ENCODE data around the gene PACRG. TPM values are rescaled to one million over a fixed set of nuclear protein-coding genes. Genes with fewer than 3 reads are reported as not detected.
"Not testable (repeated sequence)": the region's sequence is repeated elsewhere in the genome, so short reads cannot be mapped to it uniquely, and the experiment has no call there.

PACRG gene
- total RNA-seq, 2 donors from 2014 or later: 0.70 to 1.3 TPM

DNA sequence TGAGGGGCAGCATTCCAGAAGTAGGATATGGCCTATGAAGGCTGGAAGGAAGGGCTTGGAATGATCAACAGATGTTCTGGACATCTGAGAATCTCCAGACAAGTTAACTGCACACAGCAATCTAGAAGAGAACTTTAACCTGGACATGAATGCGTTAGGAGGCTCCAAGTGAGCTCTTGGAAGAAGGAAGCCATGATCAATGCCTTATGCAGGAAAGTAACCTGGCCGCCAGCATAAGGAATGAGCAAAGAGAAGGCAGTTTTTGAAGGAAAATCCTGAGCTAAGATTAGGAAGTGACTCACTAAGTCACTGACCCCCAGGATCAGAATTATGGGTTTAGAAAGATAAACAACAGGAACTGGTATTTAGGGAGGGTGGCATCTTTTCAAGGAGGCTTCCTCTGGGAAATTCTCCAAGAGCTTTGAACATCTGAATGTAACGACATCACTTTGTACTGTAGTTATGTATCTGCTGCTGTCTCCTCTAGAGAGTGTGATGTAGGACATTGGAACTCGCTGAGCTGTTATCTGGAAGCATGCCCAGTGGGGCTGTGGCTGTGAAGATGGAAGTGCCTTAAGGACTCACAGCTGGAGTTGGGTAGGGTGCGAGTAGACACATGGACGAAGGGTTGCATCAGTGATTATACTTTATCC is 236.8 kb downstream of the PACRG start:
- DNase-seq (peak in 1 of 2 donors; percentile 12), ATAC-seq (no peak)
- intact Hi-C loops (cut with DNase I, micrococcal nuclease): no loop called here

DNA sequence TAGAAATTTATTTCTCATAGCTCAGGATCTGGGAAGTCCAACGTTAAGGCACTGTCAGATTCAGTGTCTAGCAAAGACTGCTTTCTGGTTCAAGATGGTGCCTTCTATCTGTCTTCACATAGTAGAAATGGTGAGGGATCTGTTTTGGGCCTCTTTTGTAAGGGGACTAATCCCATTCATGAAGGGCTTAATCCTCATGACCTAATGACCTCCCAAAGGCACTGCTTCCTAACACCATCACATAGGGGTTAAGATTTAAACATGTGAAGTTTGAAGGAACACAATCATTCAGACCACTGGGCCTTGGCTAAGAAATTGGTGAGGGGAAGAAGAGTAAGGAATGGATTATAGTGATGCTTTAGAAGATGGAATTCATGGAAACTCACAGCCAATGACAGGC is 237.6 kb downstream of the PACRG start:
- intact Hi-C loops (cut with DNase I, micrococcal nuclease): no loop called here
- DNase-seq (no peak), ATAC-seq (no peak)

GRCh38 chr6:162970246-162970645 is 242.5 kb downstream of the PACRG start:
- DNase-seq (no peak), ATAC-seq (no peak)
- intact Hi-C loops (cut with DNase I, micrococcal nuclease): no loop called here

DNA sequence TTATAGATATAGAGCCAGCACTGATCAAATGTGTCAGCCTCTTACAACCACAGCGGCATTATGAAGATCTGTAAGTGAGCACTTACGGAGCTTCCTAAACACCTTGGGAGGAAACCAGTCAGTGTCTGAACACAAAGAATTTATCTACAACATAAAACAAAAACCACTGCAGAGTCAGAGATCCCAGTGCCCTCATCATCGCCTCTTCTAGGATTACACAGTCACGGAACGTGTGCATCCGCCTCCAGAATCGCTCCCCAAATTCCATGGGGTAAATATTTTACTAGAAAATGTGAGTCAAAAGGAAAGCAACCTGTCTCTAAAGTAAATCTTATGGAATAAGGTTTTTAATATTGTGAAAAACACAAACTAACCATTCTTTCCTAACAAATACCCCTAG is 243.6 kb downstream of the PACRG start:
- intact Hi-C loops (cut with DNase I, micrococcal nuclease): no loop called here

DNA sequence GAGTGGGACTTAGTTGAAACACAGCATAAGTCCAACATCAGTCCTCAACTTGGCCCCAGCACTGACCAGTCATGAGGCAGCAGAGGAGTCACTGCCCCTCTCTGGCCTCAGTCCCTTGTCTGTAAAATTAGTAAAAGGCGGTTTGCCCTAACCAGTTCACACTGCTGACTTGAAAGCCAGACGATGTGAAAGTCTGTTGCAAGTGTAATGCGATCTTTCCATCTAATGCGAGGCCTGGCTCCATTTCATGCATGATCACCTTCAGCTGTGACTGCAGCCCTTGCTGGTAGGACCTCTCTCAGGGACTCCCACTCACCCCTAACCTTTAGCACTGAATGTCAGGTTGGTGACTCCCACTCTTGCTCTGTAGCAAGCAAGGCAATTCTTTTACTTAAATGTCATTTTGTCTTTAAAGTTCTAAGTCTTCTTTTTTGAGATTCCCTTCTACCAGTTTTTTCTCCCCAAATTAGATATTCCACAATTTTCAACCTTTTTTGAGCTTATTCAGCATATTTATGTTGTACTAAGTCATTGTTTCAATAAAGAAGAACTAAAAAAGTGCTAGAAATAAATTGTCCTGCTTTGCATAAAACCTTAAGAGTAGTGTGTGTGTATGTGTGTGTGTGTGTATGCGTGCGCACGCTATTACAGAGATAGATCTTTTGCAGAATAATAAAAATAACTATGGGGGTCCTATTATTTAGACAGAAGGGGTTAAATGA is 245.5 kb downstream of the PACRG start:
- DNase-seq (no peak), ATAC-seq (no peak)
- intact Hi-C loops (cut with DNase I, micrococcal nuclease): no loop called here

More for the DNA sequence above, 243.6 kb downstream of the PACRG start:
- ATAC-seq: no peak
- DNase-seq: no peak

DNA sequence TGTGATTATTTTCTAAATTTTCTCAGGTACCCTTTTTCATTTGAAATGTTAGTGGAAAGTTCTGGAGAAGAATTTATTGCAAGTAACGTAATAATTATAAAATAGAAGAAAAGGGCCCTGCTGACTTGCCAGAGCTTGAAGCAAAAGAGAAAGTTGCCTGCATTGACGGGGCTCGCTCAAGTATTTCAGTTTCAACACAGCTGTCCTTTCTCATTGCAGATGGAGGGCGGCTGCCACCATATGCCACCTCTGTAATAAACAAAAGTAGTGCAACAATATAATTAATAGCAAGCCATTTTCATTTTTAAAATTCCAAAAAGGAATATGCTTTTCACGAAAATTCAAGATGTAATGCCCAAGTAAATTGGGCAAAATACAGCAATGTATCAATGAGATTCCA is 246.2 kb downstream of the PACRG start:
- ATAC-seq (no peak), DNase-seq (no peak)
- intact Hi-C loops (cut with DNase I, micrococcal nuclease): no loop called here

DNA sequence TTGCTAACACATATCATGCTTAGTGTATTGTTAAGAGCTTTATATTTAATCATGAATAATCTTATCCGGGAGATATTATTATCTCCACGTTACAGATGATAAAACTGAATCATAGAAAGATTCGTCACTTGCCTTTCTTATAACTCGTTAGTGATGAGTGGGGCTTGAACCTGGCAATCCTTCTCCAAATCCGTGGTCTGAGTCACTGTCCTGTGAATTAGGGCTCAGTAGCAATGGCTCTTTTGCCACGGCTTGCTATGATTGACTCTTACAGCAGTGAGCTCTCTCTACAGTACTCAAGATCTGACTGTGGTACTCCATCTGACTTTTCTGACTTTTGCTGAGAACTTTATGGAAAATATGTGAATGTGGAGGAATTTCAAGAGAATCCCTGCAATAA is 246.9 kb downstream of the PACRG start:
- DNase-seq: no peak
- intact Hi-C loops (cut with DNase I, micrococcal nuclease): no loop called here
- no peak for ATAC-seq

DNA sequence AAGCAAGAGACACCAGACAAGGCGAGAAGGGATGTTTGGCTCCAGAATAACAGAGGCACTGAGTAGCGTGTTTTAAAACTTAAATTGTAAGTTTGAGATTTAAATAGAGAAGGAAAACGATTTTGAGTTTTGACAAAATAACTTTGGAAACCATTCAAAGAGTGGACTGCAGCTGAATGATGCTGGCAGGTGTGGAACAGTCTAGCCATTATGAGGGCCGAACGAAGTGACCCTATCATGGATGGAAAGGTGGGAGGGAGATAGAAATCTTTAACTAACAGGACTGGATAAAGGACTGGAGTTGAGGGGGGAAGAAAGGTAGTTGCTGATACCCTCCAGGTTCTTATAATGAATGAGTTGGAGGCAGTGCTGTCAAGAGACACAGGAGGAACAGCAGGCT is 248.4 kb downstream of the PACRG start:
- intact Hi-C loops (cut with DNase I, micrococcal nuclease): no loop called here

GRCh38 chr6:162983234-162983633 is 255.5 kb downstream of the PACRG start:
- ATAC-seq; intact Hi-C loops (cut with DNase I, micrococcal nuclease); DNase-seq: not testable (repeated sequence)

More for the DNA sequence above, 248.4 kb downstream of the PACRG start:
- no peak for ATAC-seq
- no peak for DNase-seq

DNA sequence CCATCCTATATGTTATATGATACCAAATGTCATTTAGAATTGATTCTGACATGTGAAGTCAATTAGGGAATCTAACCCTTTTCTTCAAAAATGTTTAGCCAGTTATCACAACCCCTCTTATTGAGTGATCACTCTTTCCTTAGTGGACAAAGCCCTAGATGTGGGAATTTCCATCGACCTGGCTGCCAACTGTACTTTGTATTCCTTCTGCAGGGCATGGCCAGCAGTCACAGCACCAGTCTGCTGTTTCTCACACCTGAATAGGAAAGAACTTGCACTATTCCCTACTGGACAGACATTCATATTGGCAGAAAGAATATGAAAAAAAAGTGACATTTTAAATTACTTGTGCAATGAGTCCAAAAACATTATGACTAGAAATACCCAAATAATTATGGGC is 271.0 kb downstream of the PACRG start:
- DNase-seq: no peak
- no peak for ATAC-seq
- intact Hi-C loops (cut with DNase I, micrococcal nuclease): no loop called here

GRCh38 chr6:162999575-163000285 is 272.0 kb downstream of the PACRG start:
- DNase-seq (no peak), ATAC-seq (no peak)
- intact Hi-C loops (cut with DNase I, micrococcal nuclease): no loop called here

DNA sequence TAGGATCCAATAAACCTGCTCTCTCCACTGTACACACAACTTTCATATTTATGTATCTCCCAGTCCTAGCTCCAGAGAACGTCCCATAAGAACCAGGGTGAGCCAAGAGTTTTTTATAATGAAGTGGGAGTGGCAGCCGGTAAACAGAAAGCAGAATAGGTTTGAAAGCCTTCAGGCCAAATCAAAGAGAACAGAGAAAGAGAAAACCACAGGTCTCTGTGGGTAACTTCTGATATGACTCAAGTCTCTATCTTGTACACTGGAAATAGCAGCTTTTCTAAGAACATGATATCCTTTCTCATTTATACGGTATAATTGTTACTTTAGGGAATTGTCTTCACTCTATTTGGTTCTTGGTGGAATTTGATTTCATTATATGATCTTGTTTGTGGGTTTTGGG is 273.6 kb downstream of the PACRG start:
- ATAC-seq (no peak), DNase-seq (no peak)
- intact Hi-C loops (cut with DNase I, micrococcal nuclease): no loop called here

- ATAC-seq: no peak
- DNase-seq: no peak
- intact Hi-C loops (cut with DNase I, micrococcal nuclease): no loop called here
Observed at GRCh38 chr6:163008186-163008585, 280.4 kb downstream of the PACRG start.

GRCh38 chr6:163008626-163009025 is 280.9 kb downstream of the PACRG start:
- ATAC-seq (no peak), DNase-seq (no peak)
- intact Hi-C loops (cut with DNase I, micrococcal nuclease): no loop called here

DNA sequence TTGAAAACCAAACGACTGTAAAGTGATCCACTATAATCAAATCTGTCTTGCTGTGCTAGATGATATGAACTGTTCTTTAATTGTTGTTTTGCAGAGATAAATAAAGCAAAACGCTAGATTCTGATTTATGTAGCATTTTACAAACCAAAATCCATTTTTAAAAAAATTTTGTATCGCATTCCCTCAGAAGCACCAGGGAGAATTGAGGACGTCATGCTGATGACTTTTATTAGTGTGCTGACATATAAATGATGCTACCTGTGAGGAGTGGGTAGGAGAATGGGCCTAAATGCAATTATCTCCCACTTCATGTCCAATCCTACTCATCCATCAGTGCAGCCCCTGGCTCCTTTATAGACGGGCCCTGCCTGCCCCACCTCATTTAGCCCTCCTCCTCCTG is 282.4 kb downstream of the PACRG start:
- ATAC-seq (no peak), DNase-seq (no peak)
- intact Hi-C loops (cut with DNase I, micrococcal nuclease): no loop called here

- intact Hi-C loops (cut with DNase I, micrococcal nuclease): no loop called here
- no peak for DNase-seq
- no peak for ATAC-seq
Observed at GRCh38 chr6:163014736-163015135, 287.0 kb downstream of the PACRG start.

GRCh38 chr6:163017801-163018200 is 290.0 kb downstream of the PACRG start:
- DNase-seq (no peak), ATAC-seq (no peak)
- intact Hi-C loops (cut with DNase I, micrococcal nuclease): no loop called here

DNA sequence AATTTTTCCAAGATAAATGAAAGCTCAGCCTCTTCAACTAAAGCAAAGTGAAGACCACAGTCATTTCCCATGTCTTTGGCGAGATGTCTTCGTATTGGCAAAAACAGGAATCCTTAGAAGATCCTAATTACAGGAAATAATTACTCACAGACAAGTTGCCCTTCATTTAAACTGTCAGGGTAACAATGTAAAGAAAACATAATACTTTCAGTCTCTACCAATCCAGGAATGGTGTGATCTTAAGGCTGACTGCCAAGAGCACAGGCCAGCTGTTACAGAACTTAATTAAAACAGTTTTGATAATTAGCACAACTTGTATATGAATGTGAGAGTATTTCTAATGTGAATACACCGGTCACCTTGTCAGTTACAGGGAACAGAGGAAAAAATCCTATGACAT is 292.2 kb downstream of the PACRG start:
- ATAC-seq: no peak
- intact Hi-C loops (cut with DNase I, micrococcal nuclease): no loop called here
- no peak for DNase-seq

GRCh38 chr6:163021054-163021453 is 293.3 kb downstream of the PACRG start:
- DNase-seq: no peak
- ATAC-seq: no peak
- intact Hi-C loops (cut with DNase I, micrococcal nuclease): no loop called here

DNA sequence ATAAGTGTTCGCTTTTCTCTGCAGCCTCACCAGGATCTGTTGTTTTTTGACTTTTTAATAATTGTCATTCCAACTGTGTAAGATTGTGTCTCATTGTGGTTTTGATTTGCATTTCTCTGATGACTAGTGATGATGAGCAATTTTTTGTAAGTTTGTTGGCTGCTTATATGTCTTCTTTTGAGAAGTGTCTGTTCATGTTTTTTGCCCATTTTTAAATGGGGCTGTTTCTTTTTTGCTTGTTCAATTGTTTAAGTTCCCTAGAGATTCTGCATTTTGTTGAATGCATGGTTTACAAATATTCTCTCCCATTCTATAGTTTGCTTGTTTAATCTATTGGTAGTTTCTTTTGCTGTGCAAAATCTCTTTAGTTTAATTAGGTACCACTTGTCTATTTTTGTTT is 295.9 kb downstream of the PACRG start:
- DNase-seq: no peak
- intact Hi-C loops (cut with DNase I, micrococcal nuclease): no loop called here
- no peak for ATAC-seq
